Mucosa of stomach (tissue), 1 donor: ENCODE results near the gene KANK2.
"Not testable (repeated sequence)": the region's sequence is repeated elsewhere in the genome, so short reads cannot be mapped to it uniquely, and the experiment has no call there.

Experiments used
- H3K27me3 ChIP-seq: one replicate; pipeline ENCODE4 v1.7.0; 2013; ENCODE audit warnings: mild to moderate bottlenecking, low read length; ENCODE audit not compliant: control insufficient read depth, insufficient read depth
- H3K36me3 ChIP-seq: one replicate; pipeline ENCODE4 v1.7.0; 2013; ENCODE audit warnings: low read length; ENCODE audit not compliant: control insufficient read depth, insufficient read depth
- H3K4me1 ChIP-seq: one replicate; pipeline ENCODE4 v1.7.0; 2013; ENCODE audit warnings: mild to moderate bottlenecking, low read length; ENCODE audit not compliant: control insufficient read depth, insufficient read depth
- H3K4me3 ChIP-seq: one replicate; pipeline ENCODE4 v1.7.0; 2013; ENCODE audit warnings: low read length
- H3K9ac ChIP-seq: one replicate; pipeline ENCODE4 v1.7.0; 2013; ENCODE audit warnings: mild to moderate bottlenecking, low read length, moderate library complexity
- H3K9me3 ChIP-seq: one replicate; pipeline ENCODE4 v1.7.0; 2013; ENCODE audit warnings: mild to moderate bottlenecking, low read length, moderate library complexity; ENCODE audit not compliant: control insufficient read depth
- donor health status: Pancreatic carcinoma.

Gene KANK2

GRCh38 chr19:11174336-11174735, 23.0 kb downstream of the KANK2 start:
- Histone ChIP-seq H3K4me1 (peaks cover under 1% of the 10 kb centered on the region), H3K27me3 (no peaks in the 10 kb centered on the region), H3K4me3 (no peak overlapping the region), H3K9me3 (no peaks in the 10 kb centered on the region), H3K36me3 (peaks cover 27% of the 10 kb centered on the region), H3K9ac (no peak overlapping the region)

GRCh38 chr19:11173516-11174155, 23.7 kb downstream of the KANK2 start:
- Histone ChIP-seq H3K4me1 (no peaks in the 10 kb centered on the region), H3K4me3 (no peak overlapping the region), H3K27me3 (no peaks in the 10 kb centered on the region), H3K9me3 (no peaks in the 10 kb centered on the region), H3K36me3 (peaks cover 27% of the 10 kb centered on the region), H3K9ac (no peak overlapping the region)

GRCh38 chr19:11172576-11172975, 24.8 kb downstream of the KANK2 start:
- H3K9me3 ChIP-seq, result no peaks in the 10 kb centered on the region
- peaks cover 27% of the 10 kb centered on the region for H3K36me3 ChIP-seq
- H3K9ac ChIP-seq, result no peak overlapping the region
- H3K27me3 ChIP-seq, result no peaks in the 10 kb centered on the region
- H3K4me3 ChIP-seq, result no peak overlapping the region
- H3K4me1 ChIP-seq, result no peaks in the 10 kb centered on the region

GRCh38 chr19:11171144-11171543, 26.2 kb downstream of the KANK2 start:
- H3K36me3 ChIP-seq, result peaks cover 22% of the 10 kb centered on the region
- no peaks in the 10 kb centered on the region for H3K27me3 ChIP-seq
- H3K9me3 ChIP-seq, result no peaks in the 10 kb centered on the region
- H3K9ac ChIP-seq, result no peak overlapping the region
- no peaks in the 10 kb centered on the region for H3K4me1 ChIP-seq
- no peak overlapping the region for H3K4me3 ChIP-seq

GRCh38 chr19:11169896-11170678, 27.3 kb downstream of the KANK2 start:
- H3K4me3 ChIP-seq, result no peak overlapping the region
- peaks cover 22% of the 10 kb centered on the region for H3K36me3 ChIP-seq
- no peak overlapping the region for H3K9ac ChIP-seq
- H3K27me3 ChIP-seq, result no peaks in the 10 kb centered on the region
- H3K9me3 ChIP-seq, result no peaks in the 10 kb centered on the region
- no peaks in the 10 kb centered on the region for H3K4me1 ChIP-seq

GRCh38 chr19:11168568-11168967, 28.8 kb downstream of the KANK2 start:
- Histone ChIP-seq H3K4me1 (no peaks in the 10 kb centered on the region), H3K9ac (no peak overlapping the region), H3K9me3 (no peaks in the 10 kb centered on the region), H3K36me3 (peaks cover 18% of the 10 kb centered on the region), H3K4me3 (no peak overlapping the region), H3K27me3 (no peaks in the 10 kb centered on the region)

- H3K9ac ChIP-seq, result no peak overlapping the region
- no peaks in the 10 kb centered on the region for H3K4me1 ChIP-seq
- no peaks in the 10 kb centered on the region for H3K9me3 ChIP-seq
- H3K4me3 ChIP-seq, result no peak overlapping the region
- peaks cover 6% of the 10 kb centered on the region for H3K36me3 ChIP-seq
- no peaks in the 10 kb centered on the region for H3K27me3 ChIP-seq
These were observed 30.8 kb downstream of the KANK2 start for GRCh38 chr19:11166281-11167142.

- peaks cover 6% of the 10 kb centered on the region for H3K36me3 ChIP-seq
These were observed 31.8 kb downstream of the KANK2 start for GRCh38 chr19:11165486-11166030.

GRCh38 chr19:11164879-11165406, 32.4 kb downstream of the KANK2 start:
- no peaks in the 10 kb centered on the region for H3K27me3 ChIP-seq
- peaks cover 3% of the 10 kb centered on the region for H3K36me3 ChIP-seq
- no peaks in the 10 kb centered on the region for H3K9me3 ChIP-seq
- no peaks in the 10 kb centered on the region for H3K4me1 ChIP-seq
- no peak overlapping the region for H3K9ac ChIP-seq
- no peak overlapping the region for H3K4me3 ChIP-seq

More at GRCh38 chr19:11165486-11166030, 31.8 kb downstream of the KANK2 start:
- Histone ChIP-seq H3K4me1 (no peaks in the 10 kb centered on the region), H3K4me3 (no peak overlapping the region), H3K9ac (no peak overlapping the region), H3K9me3 (no peaks in the 10 kb centered on the region), H3K27me3 (no peaks in the 10 kb centered on the region)

GRCh38 chr19:11164296-11164695, 33.0 kb downstream of the KANK2 start:
- Histone ChIP-seq H3K9me3 (no peaks in the 10 kb centered on the region), H3K36me3 (no peaks in the 10 kb centered on the region), H3K27me3 (no peaks in the 10 kb centered on the region), H3K4me1 (no peaks in the 10 kb centered on the region), H3K9ac (no peak overlapping the region), H3K4me3 (no peak overlapping the region)

- not testable (repeated sequence) for H3K9me3 ChIP-seq, H3K4me1 ChIP-seq, H3K27me3 ChIP-seq, H3K4me3 ChIP-seq, H3K36me3 ChIP-seq, H3K9ac ChIP-seq
These were observed 36.9 kb downstream of the KANK2 start for GRCh38 chr19:11160440-11160768.
